ENCODE data around the gene AGPAT1.
A peak's percentile ranks its signal among the peaks of the same experiment; 100 is the strongest.

DNA sequence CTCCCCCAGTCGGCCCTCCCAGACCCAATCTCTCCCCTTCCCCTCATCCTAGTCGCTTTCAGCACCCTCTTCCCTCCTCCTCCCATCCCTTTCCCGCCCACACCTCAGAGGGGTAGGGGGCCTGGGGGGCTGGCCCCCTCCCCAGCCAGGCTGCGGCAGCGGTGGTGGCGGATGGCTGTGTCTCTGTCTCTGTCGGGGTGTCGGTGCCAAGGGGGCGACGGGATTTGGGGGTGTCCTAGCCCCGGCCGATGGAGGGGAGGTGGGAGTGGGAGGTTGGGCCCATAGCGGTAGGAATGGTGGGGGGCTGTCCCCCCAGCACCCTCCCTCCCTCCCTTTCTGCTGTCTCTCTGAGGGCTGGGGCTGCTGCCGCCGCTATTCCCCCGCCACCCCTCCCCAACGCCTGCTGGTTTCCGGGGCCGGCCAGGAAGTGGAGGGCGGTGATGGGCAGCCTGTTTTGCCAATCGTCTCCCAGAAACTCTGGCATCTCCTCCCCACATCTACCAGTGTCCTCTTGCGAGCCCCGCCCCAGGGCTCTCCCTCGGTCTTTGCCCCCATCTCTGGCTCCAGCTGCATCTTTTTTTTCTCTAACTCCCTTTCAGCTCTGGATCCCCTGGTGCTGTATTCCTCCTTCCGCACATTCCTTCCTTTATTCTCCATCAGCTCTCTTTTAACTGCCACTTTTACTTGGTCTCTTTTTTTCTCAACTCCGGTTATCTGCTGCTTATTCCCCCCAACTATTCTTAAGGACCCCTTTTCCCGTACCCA, at the start of gene AGPAT1:
- peak; percentile 73 for TF ChIP-seq POLR2A (IDR thresholded peaks at IDR 0.05; ENCODE audit: borderline replicate concordance, extremely low read depth, insufficient read depth, insufficient read length)
- TF ChIP-seq, protein P1, sequence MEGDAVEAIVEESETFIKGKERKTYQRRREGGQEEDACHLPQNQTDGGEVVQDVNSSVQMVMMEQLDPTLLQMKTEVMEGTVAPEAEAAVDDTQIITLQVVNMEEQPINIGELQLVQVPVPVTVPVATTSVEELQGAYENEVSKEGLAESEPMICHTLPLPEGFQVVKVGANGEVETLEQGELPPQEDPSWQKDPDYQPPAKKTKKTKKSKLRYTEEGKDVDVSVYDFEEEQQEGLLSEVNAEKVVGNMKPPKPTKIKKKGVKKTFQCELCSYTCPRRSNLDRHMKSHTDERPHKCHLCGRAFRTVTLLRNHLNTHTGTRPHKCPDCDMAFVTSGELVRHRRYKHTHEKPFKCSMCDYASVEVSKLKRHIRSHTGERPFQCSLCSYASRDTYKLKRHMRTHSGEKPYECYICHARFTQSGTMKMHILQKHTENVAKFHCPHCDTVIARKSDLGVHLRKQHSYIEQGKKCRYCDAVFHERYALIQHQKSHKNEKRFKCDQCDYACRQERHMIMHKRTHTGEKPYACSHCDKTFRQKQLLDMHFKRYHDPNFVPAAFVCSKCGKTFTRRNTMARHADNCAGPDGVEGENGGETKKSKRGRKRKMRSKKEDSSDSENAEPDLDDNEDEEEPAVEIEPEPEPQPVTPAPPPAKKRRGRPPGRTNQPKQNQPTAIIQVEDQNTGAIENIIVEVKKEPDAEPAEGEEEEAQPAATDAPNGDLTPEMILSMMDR (IDR thresholded peaks at IDR 0.05 in 2 of 3, conservative IDR thresholded peaks at IDR 0.05 in 1 of 3; ENCODE audit: borderline replicate concordance in 1 of 3, insufficient read depth in 1 of 3, low read depth in 2 of 3, low read length in 2 of 3): no peak
- TF ChIP-seq EGR1 (IDR thresholded peaks at IDR 0.05; ENCODE audit: low read depth): no peak
- no peak for TF ChIP-seq TCF7L2 (IDR thresholded peaks at IDR 0.05; ENCODE audit: borderline replicate concordance, extremely low read depth, insufficient read depth, insufficient read length)
- TF ChIP-seq CEBPB (IDR thresholded peaks at IDR 0.05; ENCODE audit: low read depth): no peak
- TF ChIP-seq POLR2AphosphoS5 (IDR thresholded peaks at IDR 0.05; ENCODE audit: low read depth, low read length): peak; percentile 88
- TF ChIP-seq EZH2phosphoT487 (IDR thresholded peaks at IDR 0.05; ENCODE audit: borderline replicate concordance): no peak

Data from HCT116 (cell line).